ENCODE measurements around the gene MEI1. TPM values are rescaled to one million over a fixed set of nuclear protein-coding genes. Genes with fewer than 3 reads are reported as not detected.

The MEI1 gene
- total and polyA plus RNA-seq, 8 donors, result 1.5 to 7.9 (median 3.3) TPM

- ATAC-seq (no peak), DNase-seq (no peak)
- Histone ChIP-seq H3K4me3 (no peak overlapping the region), H3K9me3 (no peaks in the 10 kb centered on the region), H3K4me1 (no peaks in the 10 kb centered on the region), H3K27ac (no peak overlapping the region), H3K36me3 (peaks cover 0 to 51% of the 10 kb centered on the region in 2 donors), H3K27me3 (no peaks in the 10 kb centered on the region)
- TF ChIP-seq CTCF (IDR thresholded peaks at IDR 0.05), result no peak
- intact Hi-C loops (cut with DNase I), result no loop called here
Measured at GRCh38 chr22:41815716-41816115, 116.4 kb downstream of the MEI1 start.

GRCh38 chr22:41816241-41816640, 116.9 kb downstream of the MEI1 start:
- Histone ChIP-seq H3K27ac (no peak overlapping the region), H3K4me1 (no peaks in the 10 kb centered on the region), H3K27me3 (no peaks in the 10 kb centered on the region), H3K4me3 (no peak overlapping the region), H3K36me3 (peaks cover 0 to 46% of the 10 kb centered on the region in 2 donors), H3K9me3 (no peaks in the 10 kb centered on the region)
- DNase-seq (no peak), ATAC-seq (no peak)
- no peak for TF ChIP-seq CTCF (IDR thresholded peaks at IDR 0.05)
- intact Hi-C loops (cut with DNase I), result no loop called here

- no peak for TF ChIP-seq CTCF (IDR thresholded peaks at IDR 0.05)
- ATAC-seq, result no peak
- peaks cover 0 to 41% of the 10 kb centered on the region in 2 donors for H3K36me3 ChIP-seq
Measured at GRCh38 chr22:41816871-41817270, 117.6 kb downstream of the MEI1 start.

GRCh38 chr22:41818011-41818410, 118.7 kb downstream of the MEI1 start:
- peaks cover 0 to 37% of the 10 kb centered on the region in 2 donors for H3K36me3 ChIP-seq
- no peak overlapping the region for H3K27ac ChIP-seq
- TF ChIP-seq CTCF (IDR thresholded peaks at IDR 0.05), result no peak
- DNase-seq (no peak), ATAC-seq (no peak)
- no peaks in the 10 kb centered on the region for H3K9me3 ChIP-seq
- no peaks in the 10 kb centered on the region for H3K4me1 ChIP-seq
- H3K27me3 ChIP-seq, result no peaks in the 10 kb centered on the region
- no peak overlapping the region for H3K4me3 ChIP-seq
- intact Hi-C loops (cut with DNase I), result no loop called here

More at GRCh38 chr22:41816871-41817270, 117.6 kb downstream of the MEI1 start:
- DNase-seq, result no peak
- Histone ChIP-seq H3K4me1 (no peaks in the 10 kb centered on the region), H3K27me3 (no peaks in the 10 kb centered on the region), H3K9me3 (no peaks in the 10 kb centered on the region), H3K4me3 (no peak overlapping the region), H3K27ac (no peak overlapping the region)
- intact Hi-C loops (cut with DNase I), result no loop called here

- Histone ChIP-seq H3K9me3 (no peaks in the 10 kb centered on the region), H3K36me3 (peaks cover 0 to 31% of the 10 kb centered on the region in 2 donors), H3K4me3 (no peak overlapping the region), H3K27me3 (no peaks in the 10 kb centered on the region), H3K4me1 (no peaks in the 10 kb centered on the region), H3K27ac (no peak overlapping the region)
- intact Hi-C loops (cut with DNase I), result no loop called here
- no peak for TF ChIP-seq CTCF (IDR thresholded peaks at IDR 0.05)
- DNase-seq, result no peak
- no peak for ATAC-seq
Measured at GRCh38 chr22:41818596-41818995, 119.3 kb downstream of the MEI1 start.

Measured in left lung (tissue), 10 donors.